ENCODE data around the gene NDUFV1. TPM values are rescaled to one million over a fixed set of nuclear protein-coding genes. Genes with fewer than 3 reads are reported as not detected.

NDUFV1 gene
- total and polyA plus RNA-seq, 9 of the 15 experiments (the other 6 are each of a cell fraction or from before 2014, with no cell fraction given): 10.8 to 423 (median 209) TPM

GRCh38 chr11:67583247-67584204, 23.2 kb upstream of the NDUFV1 start, which contains the start of gene GSTP1 (continued):
- TF ChIP-seq ZBED1 (IDR thresholded peaks at IDR 0.05) (no peak), NCOA1 (IDR thresholded peaks at IDR 0.05; ENCODE audit: low read depth) (no peak), ZNF766 (CRISPR knock-in tag; conservative IDR thresholded peaks at IDR 0.05) (0 out of 2 replicates have a peak, but pooled peaks have one; percentile 21), ATF7 (IDR thresholded peaks at IDR 0.05) (peak; percentile 83), YBX1 (IDR thresholded peaks at IDR 0.05) (no peak), NFIC (IDR thresholded peaks at IDR 0.05) (peak; percentile 27; the same call in 1 of the 2 replicates), CSDE1 (IDR thresholded peaks at IDR 0.05) (no peak), MTA2 (IDR thresholded peaks at IDR 0.05; ENCODE audit: low read depth) (no peak), SAFB2 (IDR thresholded peaks at IDR 0.05; ENCODE audit: borderline replicate concordance, low read depth, low read length, severe bottlenecking) (no peak), DDX20 (tag; IDR thresholded peaks at IDR 0.05; ENCODE audit: low read depth) (no peak), NRF1 (conservative IDR thresholded peaks at IDR 0.05 in 1 of 2, IDR thresholded peaks at IDR 0.05 in 1 of 2) (peak; percentile 81), MLX (CRISPR knock-in tag; conservative IDR thresholded peaks at IDR 0.05) (0 out of 4 replicates have a peak, but pooled peaks of 1 of the 2 experiments have one; percentile 50), GTF2B (IDR thresholded peaks at IDR 0.05; ENCODE audit: extremely low read depth, insufficient read length) (peak; percentile 34), TCF3 (CRISPR knock-in tag; IDR thresholded peaks at IDR 0.05) (peak; percentile 45), DPF2 (IDR thresholded peaks at IDR 0.05) (no peak), FOS (IDR thresholded peaks at IDR 0.05; ENCODE audit: extremely low read depth, insufficient read length) (no peak), FOXK2 (conservative IDR thresholded peaks at IDR 0.05 in 1 of 2, IDR thresholded peaks at IDR 0.05 in 1 of 2; ENCODE audit: low read depth in 2 of 2) (peak; percentile 45 to 54; a peak in 1 of 4 replicates), NR2C1 (IDR thresholded peaks at IDR 0.05) (no peak), NR2C1 (tag; IDR thresholded peaks at IDR 0.05) (no peak), RCOR1 (IDR thresholded peaks at IDR 0.05; ENCODE audit: borderline replicate concordance in 1 of 2, low read depth in 2 of 2, low read length in 2 of 2) (peak in 1 of 2 experiments; percentile 43; a peak in 2 of 4 replicates), HCFC1 (IDR thresholded peaks at IDR 0.05; ENCODE audit: low read depth, low read length) (peak; percentile 55), ZBTB8A (IDR thresholded peaks at IDR 0.05; ENCODE audit: partially characterized antibody) (no peak), POLR2G (IDR thresholded peaks at IDR 0.05; ENCODE audit: low read depth, low read length) (peak; percentile 99), CEBPG (CRISPR knock-in tag; IDR thresholded peaks at IDR 0.05) (0 out of 2 replicates have a peak, but pooled peaks have one; percentile 13), CEBPG (tag; conservative IDR thresholded peaks at IDR 0.05 in 1 of 2, IDR thresholded peaks at IDR 0.05 in 1 of 2) (no peak), CTCF (IDR thresholded peaks at IDR 0.05 in 2 of 3, conservative IDR thresholded peaks at IDR 0.05 in 1 of 3; ENCODE audit: insufficient read depth in 2 of 3, low read depth in 1 of 3, low read length in 3 of 3) (peak; percentile 88 to 90 (median 89))
